Mesendoderm (in vitro differentiated cells): ENCODE results near the gene CRY1.
"Not testable (repeated sequence)": the region's sequence is repeated elsewhere in the genome, so short reads cannot be mapped to it uniquely, and the experiment has no call there.

Experiments
- DNase-seq: peaks from one replicate; pipeline ENCODE4 v3.0.0; 2013
- H2AK5ac ChIP-seq: 2 replicates; pipeline ENCODE4 v1.6.1; 2013; ENCODE audit warnings: low read length, inconsistent platforms
- H2BK120ac ChIP-seq: 2 replicates; pipeline ENCODE4 v1.6.1; 2013; ENCODE audit warnings: low read depth, mild to moderate bottlenecking, low read length, moderate library complexity, mixed read lengths
- H2BK15ac ChIP-seq: replicated peaks from 2 replicates; pipeline ENCODE4 v1.6.1; 2013; ENCODE audit warnings: low read depth, mild to moderate bottlenecking, moderate library complexity
- H2BK5ac ChIP-seq: 2 replicates; pipeline ENCODE4 v1.6.1; 2013; ENCODE audit warnings: low read length, inconsistent platforms
- H3K18ac ChIP-seq: 2 replicates; pipeline ENCODE4 v1.6.1; 2013; ENCODE audit warnings: mild to moderate bottlenecking, low read length, mixed read lengths
- H3K23ac ChIP-seq: one replicate; pipeline ENCODE4 v1.6.1; 2013; ENCODE audit warnings: low read length
- H3K27ac ChIP-seq: 2 replicates; pipeline ENCODE4 v1.5.1; 2013; ENCODE audit warnings: low read depth, mild to moderate bottlenecking, inconsistent platforms, low read length, moderate library complexity
- H3K27me3 ChIP-seq: 2 replicates; pipeline ENCODE4 v1.6.1; 2013; ENCODE audit warnings: low read length, control low read depth, mild to moderate bottlenecking, inconsistent platforms; ENCODE audit not compliant: insufficient read depth, poor library complexity
- H3K36me3 ChIP-seq: 2 replicates; pipeline ENCODE4 v1.6.1; 2013; ENCODE audit warnings: low read length, inconsistent platforms; ENCODE audit not compliant: control insufficient read depth, insufficient read depth
- H3K4ac ChIP-seq: one replicate; pipeline ENCODE4 v1.6.1; 2013; ENCODE audit warnings: low read depth, mild to moderate bottlenecking, low read length, moderate library complexity
- H3K4me1 ChIP-seq: 2 replicates; pipeline ENCODE4 v1.6.1; 2013; ENCODE audit warnings: low read depth, low read length, inconsistent platforms; ENCODE audit not compliant: control insufficient read depth
- H3K4me2 ChIP-seq: 2 replicates; pipeline ENCODE4 v1.6.1; 2013; ENCODE audit warnings: low read length
- H3K4me3 ChIP-seq: 2 replicates; pipeline ENCODE4 v1.5.1; 2013; ENCODE audit warnings: mild to moderate bottlenecking, low read length
- H3K56ac ChIP-seq: one replicate; pipeline ENCODE4 v1.6.1; 2013; ENCODE audit warnings: low read length
- H3K79me1 ChIP-seq: 2 replicates; pipeline ENCODE4 v1.6.1; 2013; ENCODE audit warnings: low read length, inconsistent platforms
- H3K79me2 ChIP-seq: 2 replicates; pipeline ENCODE4 v1.6.1; 2013; ENCODE audit warnings: mild to moderate bottlenecking, low read length; ENCODE audit not compliant: control insufficient read depth, insufficient read depth
- H3K9ac ChIP-seq: 2 replicates; pipeline ENCODE4 v1.6.1; 2013; ENCODE audit warnings: low read length, inconsistent platforms
- H4K5ac ChIP-seq: one replicate; pipeline ENCODE4 v1.6.1; 2013; ENCODE audit warnings: low read length
- H4K8ac ChIP-seq: one replicate; pipeline ENCODE4 v1.6.1; 2013; ENCODE audit warnings: low read depth, mild to moderate bottlenecking, control low read depth, low read length, moderate library complexity
- WGBS: extraction: QIAGEN DNeasy Blood & Tissue Kit; methylation state at CpG from one replicate; pipeline ENCODE4 v1.1.7; 2013; ENCODE audit warnings: low lambda C conversion rate, missing lambda C conversion rate; ENCODE audit not compliant: insufficient coverage; ENCODE audit errors: extremely low coverage; 5-methylcytosine and 5-hydroxymethylcytosine counted together

CRY1 gene

DNA sequence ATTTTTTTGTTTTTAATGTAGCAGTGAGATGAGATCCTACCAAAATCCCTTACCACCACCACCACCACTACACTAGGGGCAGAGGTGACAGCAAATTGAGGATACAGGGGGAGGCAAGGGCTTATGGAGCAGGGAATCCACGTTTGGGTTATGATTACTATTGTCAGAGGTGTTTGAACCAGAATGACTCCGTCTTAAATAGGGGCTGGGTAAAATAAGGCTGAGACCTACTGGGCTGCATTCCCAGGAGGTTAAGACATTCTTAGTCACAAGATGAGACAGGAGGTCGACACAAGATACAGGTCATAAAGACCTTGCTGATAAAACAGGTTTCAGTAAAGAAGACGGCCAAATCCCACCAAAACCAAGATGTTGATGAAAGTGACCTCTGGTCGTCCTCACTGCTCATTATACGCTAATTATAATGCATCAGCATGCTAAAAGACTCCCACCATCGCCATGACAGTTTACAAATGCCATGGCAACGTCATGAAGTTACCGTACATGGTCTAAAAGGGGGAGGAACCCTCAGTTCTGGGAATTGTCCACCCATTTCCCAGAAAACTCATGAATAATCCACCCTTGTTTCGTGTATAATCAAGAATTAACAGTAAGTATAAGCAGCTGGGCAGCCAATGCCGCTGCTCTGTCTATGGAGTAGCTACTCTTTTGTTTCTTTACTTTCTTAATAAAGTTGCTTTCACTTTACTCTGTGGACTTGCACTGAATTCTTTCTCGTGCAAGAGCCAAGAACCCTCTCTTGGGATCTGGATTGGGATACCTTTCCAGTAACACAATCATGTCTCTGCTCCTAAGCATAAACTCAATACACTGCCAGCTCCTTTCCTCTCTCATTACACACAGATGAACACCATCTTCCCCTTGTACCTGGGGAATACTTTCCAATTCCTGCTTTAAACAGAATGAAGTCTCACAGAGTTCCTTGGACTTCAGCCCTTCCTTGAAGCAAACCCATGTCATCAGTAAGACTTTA is 16.7 kb upstream of the CRY1 start:
- Histone ChIP-seq H3K79me2 (no peaks in the 10 kb centered on the region), H3K4me3 (no peak overlapping the region), H3K27me3 (no peaks in the 10 kb centered on the region), H2BK120ac (no peak overlapping the region), H3K79me1 (no peaks in the 10 kb centered on the region), H3K36me3 (no peaks in the 10 kb centered on the region), H3K23ac (no peak overlapping the region), H3K9ac (no peak overlapping the region), H2AK5ac (no peak overlapping the region), H3K56ac (no peak overlapping the region), H4K8ac (no peak overlapping the region), H3K18ac (no peak overlapping the region), H2BK5ac (no peak overlapping the region), H3K27ac (no peak overlapping the region), H3K4me2 (no peak overlapping the region), H3K4ac (no peak overlapping the region), H4K5ac (no peak overlapping the region), H2BK15ac (no peak overlapping the region), H3K4me1 (peaks cover 2% of the 10 kb centered on the region)
- no CpG with 5 or more reads among the region's 12 CpGs for WGBS
- no peak for DNase-seq

DNA sequence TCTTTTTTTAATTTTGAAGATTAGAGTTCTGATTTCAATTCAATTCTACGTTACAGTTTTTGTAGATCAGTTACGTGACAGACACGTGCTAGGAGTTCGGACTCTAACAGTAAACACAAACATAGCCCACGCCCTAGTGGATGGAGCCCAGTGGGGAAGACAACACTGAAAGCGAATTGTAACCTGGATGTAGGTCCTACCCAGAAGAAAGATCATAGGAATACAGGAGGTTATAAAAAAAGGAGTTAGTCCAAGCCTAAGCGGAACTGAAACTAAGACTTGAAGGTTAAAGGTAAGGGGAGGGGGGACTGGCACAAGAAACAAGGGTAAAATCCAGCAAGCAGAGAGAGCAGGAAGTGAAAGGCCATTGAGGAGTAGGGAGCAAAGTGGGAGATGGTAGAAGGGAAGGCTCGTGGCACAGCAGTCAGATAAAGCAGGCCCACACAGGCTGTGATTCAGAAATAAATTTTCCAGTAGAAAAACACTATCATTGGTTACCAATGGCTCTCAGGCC is 15.7 kb upstream of the CRY1 start:
- Histone ChIP-seq H2BK120ac (no peak overlapping the region), H2BK5ac (no peak overlapping the region), H3K4me3 (no peak overlapping the region)

GRCh38 chr12:107108366-107108765 is 15.0 kb upstream of the CRY1 start:
- H4K8ac ChIP-seq, H3K4me1 ChIP-seq, H3K4me3 ChIP-seq, H3K23ac ChIP-seq, H3K9ac ChIP-seq, H2BK5ac ChIP-seq, DNase-seq, H2AK5ac ChIP-seq, H3K56ac ChIP-seq, H3K4me2 ChIP-seq, H2BK15ac ChIP-seq, H3K27me3 ChIP-seq, H3K79me1 ChIP-seq, H3K27ac ChIP-seq, H3K18ac ChIP-seq, H4K5ac ChIP-seq, H3K4ac ChIP-seq, H3K36me3 ChIP-seq, H2BK120ac ChIP-seq, H3K79me2 ChIP-seq: not testable (repeated sequence)
- WGBS, result no CpG with 5 or more reads among the region's 1 CpG

More for the DNA sequence above, 15.7 kb upstream of the CRY1 start:
- H3K56ac ChIP-seq, result no peak overlapping the region
- peaks cover 2% of the 10 kb centered on the region for H3K4me1 ChIP-seq
- no peak overlapping the region for H3K18ac ChIP-seq
- H3K4me2 ChIP-seq, result no peak overlapping the region
- no peak overlapping the region for H2AK5ac ChIP-seq
- H3K79me1 ChIP-seq, result no peaks in the 10 kb centered on the region
- no peaks in the 10 kb centered on the region for H3K36me3 ChIP-seq
- no peaks in the 10 kb centered on the region for H3K79me2 ChIP-seq
- no CpG with 5 or more reads among the region's 8 CpGs for WGBS
- H3K23ac ChIP-seq, result no peak overlapping the region
- no peak overlapping the region for H4K5ac ChIP-seq
- no peak overlapping the region for H3K4ac ChIP-seq
- no peaks in the 10 kb centered on the region for H3K27me3 ChIP-seq
- H4K8ac ChIP-seq, result no peak overlapping the region
- no peak overlapping the region for H2BK15ac ChIP-seq
- no peak for DNase-seq
- no peak overlapping the region for H3K9ac ChIP-seq
- H3K27ac ChIP-seq, result no peak overlapping the region

GRCh38 chr12:107107381-107107780 is 14.0 kb upstream of the CRY1 start:
- Histone ChIP-seq H2BK5ac (peak overlapping the region; percentile 13), H3K27ac (no peak overlapping the region), H3K79me1 (no peaks in the 10 kb centered on the region), H2BK120ac (no peak overlapping the region), H4K5ac (no peak overlapping the region), H2AK5ac (no peak overlapping the region), H4K8ac (no peak overlapping the region), H3K23ac (no peak overlapping the region), H3K18ac (peak overlapping the region; percentile 92), H3K56ac (peak overlapping the region; percentile 40), H3K4me1 (peaks cover 2% of the 10 kb centered on the region), H3K27me3 (no peaks in the 10 kb centered on the region), H2BK15ac (no peak overlapping the region), H3K36me3 (no peaks in the 10 kb centered on the region), H3K9ac (no peak overlapping the region), H3K4me3 (no peak overlapping the region), H3K4me2 (no peak overlapping the region), H3K79me2 (no peaks in the 10 kb centered on the region), H3K4ac (no peak overlapping the region)
- no CpG with 5 or more reads among the region's 4 CpGs for WGBS
- DNase-seq, result no peak

DNA sequence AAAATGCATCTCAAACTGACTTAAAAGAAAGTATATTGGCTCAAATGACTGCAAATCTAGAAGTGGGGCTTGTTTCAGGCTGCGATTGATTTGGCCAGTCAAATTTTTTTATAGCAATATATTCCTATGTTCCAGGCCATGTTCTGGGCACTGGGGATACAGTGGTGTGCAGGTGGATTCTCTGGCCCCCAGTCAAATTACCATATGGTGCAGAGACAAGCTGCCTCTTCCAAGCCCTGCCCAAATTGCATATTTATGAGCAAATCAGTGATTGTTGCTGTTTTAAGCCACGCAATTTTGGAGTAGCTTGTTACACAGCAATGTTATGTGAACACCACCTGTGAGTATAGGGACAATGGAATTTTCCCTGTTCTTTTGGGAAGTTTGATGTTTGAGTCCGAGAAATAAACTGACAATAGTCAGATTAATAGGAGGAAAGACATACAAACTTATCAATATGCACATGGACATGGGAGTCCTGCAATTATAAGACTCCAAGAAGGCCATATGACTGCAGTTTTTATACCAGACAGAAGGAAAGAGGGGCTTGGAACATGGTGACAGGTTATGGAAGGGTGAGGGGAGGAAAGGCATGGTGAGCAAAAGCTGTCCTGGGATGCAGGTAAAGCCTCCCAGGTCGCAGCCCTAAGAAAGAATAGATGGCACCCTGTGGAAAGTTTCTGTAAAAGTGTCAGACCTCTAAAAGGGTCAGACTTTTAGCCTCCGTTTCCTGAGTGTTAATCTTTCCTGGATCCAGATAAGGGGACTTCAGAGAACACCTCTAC is 13.1 kb upstream of the CRY1 start:
- WGBS, result no CpG with 5 or more reads among the region's 5 CpGs

More for the DNA sequence above, 13.1 kb upstream of the CRY1 start:
- Histone ChIP-seq H2AK5ac (no peak overlapping the region), H3K56ac (no peak overlapping the region), H3K4me1 (peaks cover 2% of the 10 kb centered on the region), H3K4me3 (no peak overlapping the region), H3K18ac (no peak overlapping the region), H3K4ac (no peak overlapping the region), H3K27me3 (no peaks in the 10 kb centered on the region), H3K4me2 (no peak overlapping the region), H2BK15ac (no peak overlapping the region), H3K23ac (no peak overlapping the region), H3K36me3 (no peaks in the 10 kb centered on the region), H3K79me2 (no peaks in the 10 kb centered on the region), H4K5ac (no peak overlapping the region), H2BK5ac (no peak overlapping the region), H3K79me1 (no peaks in the 10 kb centered on the region), H3K9ac (no peak overlapping the region), H4K8ac (no peak overlapping the region), H2BK120ac (no peak overlapping the region), H3K27ac (no peak overlapping the region)
- DNase-seq, result no peak
